ENCODE data around the gene LRIG3.

DNA sequence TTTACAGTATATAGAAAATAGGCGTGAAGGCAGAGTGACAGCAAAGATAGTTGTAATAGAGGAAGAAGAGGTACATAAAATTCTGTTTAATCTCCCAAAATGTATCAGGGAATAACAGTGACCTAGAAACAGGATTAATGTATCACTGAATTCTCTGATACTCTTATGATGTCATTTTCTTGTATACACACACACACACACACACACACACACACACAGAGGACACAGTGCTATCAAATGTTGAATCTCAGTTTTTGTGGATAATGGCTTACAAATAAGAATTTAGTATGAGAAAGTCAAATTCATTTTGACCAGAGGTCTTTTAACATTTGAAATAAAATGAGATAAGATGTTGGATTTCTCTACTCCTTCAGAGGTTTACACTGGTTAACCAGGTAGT lies 4.3 kb upstream of the LRIG3 start:
- TF ChIP-seq, protein P1, sequence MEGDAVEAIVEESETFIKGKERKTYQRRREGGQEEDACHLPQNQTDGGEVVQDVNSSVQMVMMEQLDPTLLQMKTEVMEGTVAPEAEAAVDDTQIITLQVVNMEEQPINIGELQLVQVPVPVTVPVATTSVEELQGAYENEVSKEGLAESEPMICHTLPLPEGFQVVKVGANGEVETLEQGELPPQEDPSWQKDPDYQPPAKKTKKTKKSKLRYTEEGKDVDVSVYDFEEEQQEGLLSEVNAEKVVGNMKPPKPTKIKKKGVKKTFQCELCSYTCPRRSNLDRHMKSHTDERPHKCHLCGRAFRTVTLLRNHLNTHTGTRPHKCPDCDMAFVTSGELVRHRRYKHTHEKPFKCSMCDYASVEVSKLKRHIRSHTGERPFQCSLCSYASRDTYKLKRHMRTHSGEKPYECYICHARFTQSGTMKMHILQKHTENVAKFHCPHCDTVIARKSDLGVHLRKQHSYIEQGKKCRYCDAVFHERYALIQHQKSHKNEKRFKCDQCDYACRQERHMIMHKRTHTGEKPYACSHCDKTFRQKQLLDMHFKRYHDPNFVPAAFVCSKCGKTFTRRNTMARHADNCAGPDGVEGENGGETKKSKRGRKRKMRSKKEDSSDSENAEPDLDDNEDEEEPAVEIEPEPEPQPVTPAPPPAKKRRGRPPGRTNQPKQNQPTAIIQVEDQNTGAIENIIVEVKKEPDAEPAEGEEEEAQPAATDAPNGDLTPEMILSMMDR (IDR thresholded peaks at IDR 0.05) = no peak
- TF ChIP-seq POLR2A (IDR thresholded peaks at IDR 0.05) = no peak
